HCT116 (cell line): ENCODE data around the gene PLS3. TPM values are rescaled to one million over a fixed set of nuclear protein-coding genes. Genes with fewer than 3 reads are reported as not detected.

Experiments used
- ATAC-seq: fragments of 200-7000 bp; cut with Tn5 transposase; 2 replicates; pipeline ENCODE4 v1.9.1; 2020; ENCODE audit warnings: mild to moderate bottlenecking, moderate library complexity
- BruUV-seq: library from RNA; stranded (reverse); fragments of 400-500 nt; replicated peaks from 2 replicates; lab custom pipeline; 2021; lab: Mats Ljungman, UMichigan
- CTCF ChIA-PET: fragments of 300-600 bp; sonication (Branson Sonifier 250); formaldehyde crosslinking; loops from one replicate; lab custom pipeline; 2021; ENCODE audit warnings: antibody characterized with exemption; lab: Charles Lee
- POLR2A ChIA-PET: fragments of 300-600, 350-600 bp; sonication (Branson Sonifier 250); formaldehyde crosslinking; loops from one replicate; lab custom pipeline; 2021; ENCODE audit warnings: antibody characterized with exemption; lab: Charles Lee
- RAD21 ChIA-PET, 2 experiments: fragments of 300-600 bp; sonication (Branson Sonifier 250); formaldehyde crosslinking; loops; one replicate each; lab custom pipeline; 2023; ENCODE audit warnings: low total read pairs in 2 of 2; ENCODE audit not compliant: uncharacterized antibody in 2 of 2, unreplicated experiment in 2 of 2, low non-redundant PET in 1 of 2; lab: Charles Lee
- DNase-seq: peaks from one replicate; pipeline ENCODE4 v3.0.0-alpha.2; 2010; ENCODE audit warnings: low read depth, low spot score
- H2AFZ ChIP-seq: fragments of 200-600 bp; shearing (Covaris generic), sonication (generic); 2 replicates; pipeline ENCODE4 v1.6.1; 2017; ENCODE audit warnings: low read depth, mixed run types, mixed read lengths, antibody characterized with exemption, low read length; ENCODE audit not compliant: poor library complexity, severe bottlenecking
- H3K27ac ChIP-seq: 2 replicates; pipeline ENCODE4 v1.5.1; 2012; ENCODE audit warnings: low read depth, low read length
- H3K27me3 ChIP-seq: fragments of 200-600 bp; sonication (generic); 2 replicates; pipeline ENCODE4 v1.6.1; 2016; ENCODE audit warnings: mixed run types, low read length, mixed read lengths; ENCODE audit not compliant: insufficient read depth
- H3K36me3 ChIP-seq, 2 experiments: fragments of 200-500 bp in 1 of 2; fragments of 200-600 bp in 1 of 2; sonication (Bioruptor generic) in 1 of 2; sonication (generic) in 1 of 2; 2 replicates each; pipeline versions ENCODE4 v1.5.1 to v1.6.1; 2014 to 2016; ENCODE audit warnings: low read length in 2 of 2, inconsistent platforms in 1 of 2, mixed read lengths in 1 of 2, mixed run types in 1 of 2; ENCODE audit not compliant: insufficient read depth in 2 of 2, control insufficient read depth in 1 of 2
- H3K4me1 ChIP-seq, 2 experiments: fragments of 200-600 bp in 1 of 2; sonication (generic) in 1 of 2; 2 replicates each; pipeline versions ENCODE4 v1.5.1 to v1.6.1; 2012 to 2017; ENCODE audit warnings: low read length in 2 of 2, inconsistent platforms in 1 of 2, mild to moderate bottlenecking in 1 of 2, mixed read lengths in 1 of 2, mixed run types in 1 of 2, moderate library complexity in 1 of 2; ENCODE audit not compliant: insufficient read depth in 2 of 2, control insufficient read depth in 1 of 2
- H3K4me2 ChIP-seq: fragments of 200-600 bp; sonication (generic); 2 replicates; pipeline ENCODE4 v1.6.1; 2017; ENCODE audit warnings: mixed run types, low read length, mixed read lengths
- H3K4me3 ChIP-seq, 2 experiments: fragments of 200-600 bp in 1 of 2; sonication (generic) in 1 of 2; replicated peaks in 1 of 2; 2 replicates each; pipeline ENCODE4 v1.5.1; 2011 to 2016; ENCODE audit warnings: low read length in 2 of 2, control low read depth in 1 of 2, low read depth in 1 of 2, mild to moderate bottlenecking in 1 of 2, mixed read lengths in 1 of 2, mixed run types in 1 of 2
- H3K79me2 ChIP-seq: fragments of 200-600 bp; sonication (generic); 2 replicates; pipeline ENCODE4 v1.6.1; 2017; ENCODE audit warnings: mild to moderate bottlenecking, mixed run types, low read length, moderate library complexity, mixed read lengths; ENCODE audit not compliant: insufficient read depth
- H3K9ac ChIP-seq: fragments of 200-600 bp; sonication (generic); 2 replicates; pipeline ENCODE4 v1.6.1; 2016; ENCODE audit warnings: low read length, mixed read lengths
- H3K9me2 ChIP-seq: fragments of 200-600 bp; sonication (generic), shearing (Covaris generic); 2 replicates; pipeline ENCODE4 v1.6.1; 2017; ENCODE audit warnings: mixed run types, mild to moderate bottlenecking, moderate library complexity; ENCODE audit not compliant: insufficient read depth
- H3K9me3 ChIP-seq, 2 experiments: fragments of 200-500 bp in 1 of 2; fragments of 200-600 bp in 1 of 2; sonication (Bioruptor generic) in 1 of 2; sonication (generic) in 1 of 2; 2 replicates each; pipeline ENCODE4 v1.6.1; 2014 to 2017; ENCODE audit warnings: low read length in 2 of 2, mixed read lengths in 2 of 2, inconsistent platforms in 1 of 2, low read depth in 1 of 2, mild to moderate bottlenecking in 1 of 2, mixed run types in 1 of 2, moderate library complexity in 1 of 2; ENCODE audit not compliant: control insufficient read depth in 1 of 2, insufficient read depth in 1 of 2
- H4K20me1 ChIP-seq: fragments of 200-600 bp; sonication (generic), shearing (Covaris generic); 2 replicates; pipeline ENCODE4 v1.6.1; 2017; ENCODE audit warnings: mixed run types, mild to moderate bottlenecking, moderate library complexity; ENCODE audit not compliant: insufficient read depth
- CEBPB ChIP-seq: IDR thresholded peaks from 2 replicates; pipeline ENCODE4 v1.6.1; 2012; ENCODE audit warnings: low read depth
- CTCF ChIP-seq, 3 experiments: fragments of 200-600 bp in 1 of 3; sonication (generic) in 1 of 3; IDR thresholded peaks in 2 of 3; conservative IDR thresholded peaks in 1 of 3; 2 replicates each; pipeline ENCODE4 v1.5.1; 2012 to 2017; ENCODE audit warnings: low read depth in 2 of 3, low read length in 2 of 3, antibody characterized with exemption in 1 of 3, borderline replicate concordance in 1 of 3, control low read depth in 1 of 3, mild to moderate bottlenecking in 1 of 3, mixed read lengths in 1 of 3, mixed run types in 1 of 3, moderate library complexity in 1 of 3; ENCODE audit not compliant: insufficient read depth in 1 of 3
- RAD21 ChIP-seq: IDR thresholded peaks from 2 replicates; pipeline ENCODE4 v1.6.1; 2012; ENCODE audit warnings: low read depth, mild to moderate bottlenecking
- REST ChIP-seq: IDR thresholded peaks from 2 replicates; pipeline ENCODE4 v1.6.1; 2012; ENCODE audit warnings: low read depth
- SIN3A ChIP-seq: IDR thresholded peaks from 2 replicates; pipeline ENCODE4 v1.6.1; 2012; ENCODE audit warnings: low read depth
- SP1 ChIP-seq: IDR thresholded peaks from 2 replicates; pipeline ENCODE4 v1.6.1; 2012; ENCODE audit warnings: low read depth
- YY1 ChIP-seq: IDR thresholded peaks from 2 replicates; pipeline ENCODE4 v1.6.1; 2011; ENCODE audit warnings: low read length, low read depth, moderate library complexity, mild to moderate bottlenecking; ENCODE audit not compliant: insufficient replicate concordance; ENCODE audit errors: extremely low read depth
- ZFX ChIP-seq: fragments of 450-650 bp; IDR thresholded peaks from 2 replicates; pipeline ENCODE4 v1.6.1; 2017
- ZNF274 ChIP-seq: fragments of 200-500 bp; sonication (Bioruptor generic); IDR thresholded peaks from 2 replicates; pipeline ENCODE4 v1.6.1; 2014; ENCODE audit warnings: mild to moderate bottlenecking, low read depth, low read length, inconsistent platforms
- intact Hi-C: fragments of 100-400 bp; cut with micrococcal nuclease; formaldehyde crosslinking; loops from 2 replicates; pipeline ENCODE4 v1.10.0; 2022
- total RNA-seq: library from RNA; stranded (reverse); gene quantifications from one replicate; pipeline ENCODE4 v1.2.1, GENCODE V29; 2021; ENCODE audit not compliant: unreplicated experiment

PLS3 gene
- total RNA-seq, 1 experiment from 2014 or later, result 50.8 TPM

GRCh38 chrX:115547448-115547847 lies 13.5 kb upstream of the PLS3 start:
- Histone ChIP-seq H2AFZ (no peak overlapping the region), H3K4me3 (no peak overlapping the region), H3K79me2 (no peaks in the 10 kb centered on the region), H3K9me3 (no peaks in the 10 kb centered on the region), H3K9me2 (no peaks in the 10 kb centered on the region), H3K4me2 (no peak overlapping the region), H3K36me3 (no peaks in the 10 kb centered on the region), H3K4me1 (no peaks in the 10 kb centered on the region), H4K20me1 (no peaks in the 10 kb centered on the region), H3K27ac (no peak overlapping the region), H3K27me3 (no peaks in the 10 kb centered on the region), H3K9ac (no peak overlapping the region)
- POLR2A ChIA-PET, result no interaction called here
- intact Hi-C loops, result no loop called here
- TF ChIP-seq CTCF (IDR thresholded peaks at IDR 0.05 in 2 of 3, conservative IDR thresholded peaks at IDR 0.05 in 1 of 3; ENCODE audit: borderline replicate concordance in 1 of 3, insufficient read depth in 1 of 3, low read depth in 2 of 3, low read length in 2 of 3) (peak in 2 of 3 experiments; percentile 34 to 36; a peak in 3 of 6 replicates), SIN3A (no peak), RAD21 (peak; percentile 17; the same call in 1 of the 2 replicates)
- DNase-seq, result no peak
- peak; percentile 70 for ATAC-seq
- RAD21 ChIA-PET, result no interaction called here
- CTCF ChIA-PET, result no interaction called here
- no TSS peak for BruUV-seq

- intact Hi-C loops, result no loop called here
- ChIA-PET RAD21 (no interaction called here), POLR2A (no interaction called here), CTCF (no interaction called here)
- no peaks in the 10 kb centered on the region for H3K4me1 ChIP-seq
- H3K4me2 ChIP-seq, result no peak overlapping the region
- TF ChIP-seq REST, result no peak
- no peak for TF ChIP-seq ZNF274
- no peak for TF ChIP-seq CEBPB
- no peak for TF ChIP-seq YY1
- no peak for TF ChIP-seq ZFX
- TF ChIP-seq SIN3A, result no peak
- TF ChIP-seq SP1, result no peak
- no peak overlapping the region for H3K27ac ChIP-seq
- H3K9me3 ChIP-seq, result no peaks in the 10 kb centered on the region
- H3K9me2 ChIP-seq, result no peaks in the 10 kb centered on the region
- DNase-seq, result no peak
- H3K4me3 ChIP-seq, result no peak overlapping the region
- no peaks in the 10 kb centered on the region for H3K79me2 ChIP-seq
- no peak overlapping the region for H2AFZ ChIP-seq
- no peaks in the 10 kb centered on the region for H3K36me3 ChIP-seq
- H4K20me1 ChIP-seq, result no peaks in the 10 kb centered on the region
- no peak overlapping the region for H3K9ac ChIP-seq
- no peaks in the 10 kb centered on the region for H3K27me3 ChIP-seq
- BruUV-seq, result no TSS peak
- no peak for ATAC-seq
Measured at GRCh38 chrX:115549008-115549407, 12.0 kb upstream of the PLS3 start.
